WTC11 (cell line): ENCODE data around the gene SLC44A2. TPM values are rescaled to one million over a fixed set of nuclear protein-coding genes. Genes with fewer than 3 reads are reported as not detected.
A peak's percentile ranks its signal among the peaks of the same experiment; 100 is the strongest.

Experiments used
- ATAC-seq: fragments of 200-7000 bp; cut with Tn5 transposase; 2 replicates; pipeline ENCODE4 v1.10.0; 2021; ENCODE audit warnings: mild to moderate bottlenecking, moderate library complexity
- CTCF ChIA-PET: fragments of 300-600 bp; sonication (Branson Sonifier 250); formaldehyde crosslinking; loops from one replicate; lab custom pipeline; 2021; ENCODE audit warnings: antibody characterized with exemption; lab: Charles Lee
- POLR2A ChIA-PET: fragments of 350-600 bp; sonication (Branson Sonifier 250); formaldehyde crosslinking; loops from one replicate; lab custom pipeline; 2021; ENCODE audit warnings: antibody characterized with exemption; lab: Charles Lee
- DNase-seq: peaks from one replicate; pipeline ENCODE4 v3.0.0; 2021; ENCODE audit warnings: low spot score
- H3K27ac Mint-ChIP-seq: 2 replicates; pipeline ENCODE4 v1.8.0; 2021; ENCODE audit warnings: mixed read lengths
- H3K27me3 Mint-ChIP-seq: 2 replicates; pipeline ENCODE4 v1.8.0; 2021; ENCODE audit warnings: low read depth, mild to moderate bottlenecking, moderate library complexity, mixed read lengths
- H3K36me3 Mint-ChIP-seq: 2 replicates; pipeline ENCODE4 v1.8.0; 2021; ENCODE audit warnings: mixed read lengths
- H3K4me1 Mint-ChIP-seq: 2 replicates; pipeline ENCODE4 v1.8.0; 2022; ENCODE audit warnings: mixed read lengths
- H3K4me3 Mint-ChIP-seq: 2 replicates; pipeline ENCODE4 v1.8.0; 2021; ENCODE audit warnings: mild to moderate bottlenecking, moderate library complexity, mixed read lengths
- H3K9me3 Mint-ChIP-seq: 2 replicates; pipeline ENCODE4 v1.8.0; 2021; ENCODE audit warnings: mixed read lengths
- EMX1 ChIP-seq: fragments of 250-450 bp; sonication (Bioruptor Pico); IDR thresholded peaks from 2 replicates; pipeline ENCODE4 v1.8.0; 2021; ENCODE audit warnings: mild to moderate bottlenecking
- GTF2I ChIP-seq: fragments of 250-450 bp; sonication (Bioruptor Pico); conservative IDR thresholded peaks from 2 replicates; pipeline ENCODE4 v1.4.0; 2021; ENCODE audit warnings: mild to moderate bottlenecking
- OVOL2 ChIP-seq: fragments of 250-450 bp; sonication (Bioruptor Pico); IDR thresholded peaks from 2 replicates; pipeline ENCODE4 v1.9.0; 2021; ENCODE audit warnings: mild to moderate bottlenecking, borderline replicate concordance
- SOX15 ChIP-seq: fragments of 250-450 bp; sonication (Bioruptor Pico); IDR thresholded peaks from 2 replicates; pipeline ENCODE4 v1.9.0; 2021; ENCODE audit warnings: mild to moderate bottlenecking
- ZNF317 ChIP-seq: sonication (generic); formaldehyde crosslinking; IDR thresholded peaks from 2 replicates; pipeline ENCODE4 v1.8.1; 2023; ENCODE audit warnings: low read depth, mild to moderate bottlenecking, moderate library complexity, missing genetic modification reagents, borderline replicate concordance
- ZNF396 ChIP-seq: fragments of 250-450 bp; sonication (Bioruptor Pico); IDR thresholded peaks from 2 replicates; pipeline ENCODE4 v1.8.0; 2021; ENCODE audit warnings: mild to moderate bottlenecking, moderate library complexity, borderline replicate concordance
- ZNF671 ChIP-seq: fragments of 250-450 bp; sonication (Bioruptor Pico); IDR thresholded peaks from 2 replicates; pipeline ENCODE4 v1.8.0; 2021; ENCODE audit warnings: mild to moderate bottlenecking
- total RNA-seq: library from RNA; stranded (reverse); gene quantifications from 3 replicates; pipeline ENCODE4 v1.2.3, GENCODE V29; 2021
- TF ChIP-seq, protein P1 (sequence below): sonication (generic); formaldehyde crosslinking; IDR thresholded peaks from 2 replicates; pipeline ENCODE4 v1.8.1; 2023; ENCODE audit warnings: mild to moderate bottlenecking, missing genetic modification reagents
- TF ChIP-seq, protein P2 (sequence below): sonication (generic); formaldehyde crosslinking; conservative IDR thresholded peaks from 2 replicates; pipeline ENCODE4 v1.8.1; 2023; ENCODE audit warnings: mild to moderate bottlenecking, low read depth, missing genetic modification reagents, moderate library complexity
- TF ChIP-seq, protein P3 (sequence below): fragments of 250-450 bp; sonication (Bioruptor Pico); IDR thresholded peaks from 2 replicates; pipeline ENCODE4 v1.9.0; 2021; ENCODE audit warnings: mild to moderate bottlenecking
- TF ChIP-seq, protein P4 (sequence below): sonication (generic); formaldehyde crosslinking; IDR thresholded peaks from 2 replicates; pipeline ENCODE4 v1.8.1; 2023; ENCODE audit warnings: mild to moderate bottlenecking, missing genetic modification reagents, moderate library complexity
- TF ChIP-seq, protein P5 (sequence below): fragments of 250-450 bp; sonication (Bioruptor Pico); IDR thresholded peaks from 2 replicates; pipeline ENCODE4 v1.8.0; 2021; ENCODE audit warnings: mild to moderate bottlenecking
- TF ChIP-seq, protein P6 (sequence below): sonication (generic); formaldehyde crosslinking; IDR thresholded peaks from 2 replicates; pipeline ENCODE4 v1.8.0; 2022; ENCODE audit warnings: mild to moderate bottlenecking, missing genetic modification reagents
- TF ChIP-seq, protein P7 (sequence below): fragments of 250-450 bp; sonication (Bioruptor Pico); conservative IDR thresholded peaks from 2 replicates; pipeline ENCODE4 v1.9.0; 2021; ENCODE audit warnings: mild to moderate bottlenecking
- TF ChIP-seq, protein P8 (sequence below): sonication (generic); formaldehyde crosslinking; IDR thresholded peaks from 2 replicates; pipeline ENCODE4 v1.8.0; 2022; ENCODE audit warnings: mild to moderate bottlenecking, missing genetic modification reagents

The SLC44A2 gene
- total RNA-seq, 1 experiment from 2014 or later, result 109 TPM

DNA sequence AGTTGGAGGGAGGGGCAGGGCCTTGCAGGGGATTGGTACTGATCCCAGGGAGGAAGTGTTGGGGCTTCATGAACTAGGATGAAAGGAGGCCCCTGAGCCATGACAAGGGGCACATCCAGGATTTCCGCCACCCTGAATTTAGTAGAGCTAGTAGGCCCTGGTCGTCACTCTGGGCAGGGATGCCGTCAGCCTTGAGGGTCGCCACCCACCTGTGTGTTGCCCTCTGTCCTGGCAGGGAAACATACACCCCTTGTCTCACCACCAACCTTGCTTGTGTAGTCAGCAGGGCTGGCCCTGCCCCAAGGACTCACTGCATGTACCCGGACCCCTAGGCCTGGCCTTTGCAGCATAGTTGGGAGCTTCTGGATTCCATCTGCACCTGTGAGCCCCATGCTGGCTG is 66.5 kb downstream of the SLC44A2 start:
- ATAC-seq, result no peak
- no peak overlapping the region for H3K4me3 Mint-ChIP-seq
- peaks cover 22% of the 10 kb centered on the region for H3K4me1 Mint-ChIP-seq
- TF ChIP-seq ZNF396 (CRISPR knock-in tag) (no peak), OVOL2 (no peak), ZNF317 (CRISPR knock-in tag) (no peak), GTF2I (CRISPR knock-in tag) (no peak), EMX1 (CRISPR knock-in tag) (no peak), SOX15 (CRISPR knock-in tag) (no peak)
- TF ChIP-seq, protein P1, sequence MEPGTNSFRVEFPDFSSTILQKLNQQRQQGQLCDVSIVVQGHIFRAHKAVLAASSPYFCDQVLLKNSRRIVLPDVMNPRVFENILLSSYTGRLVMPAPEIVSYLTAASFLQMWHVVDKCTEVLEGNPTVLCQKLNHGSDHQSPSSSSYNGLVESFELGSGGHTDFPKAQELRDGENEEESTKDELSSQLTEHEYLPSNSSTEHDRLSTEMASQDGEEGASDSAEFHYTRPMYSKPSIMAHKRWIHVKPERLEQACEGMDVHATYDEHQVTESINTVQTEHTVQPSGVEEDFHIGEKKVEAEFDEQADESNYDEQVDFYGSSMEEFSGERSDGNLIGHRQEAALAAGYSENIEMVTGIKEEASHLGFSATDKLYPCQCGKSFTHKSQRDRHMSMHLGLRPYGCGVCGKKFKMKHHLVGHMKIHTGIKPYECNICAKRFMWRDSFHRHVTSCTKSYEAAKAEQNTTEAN (CRISPR knock-in tag), result no peak
- TF ChIP-seq, protein P2, sequence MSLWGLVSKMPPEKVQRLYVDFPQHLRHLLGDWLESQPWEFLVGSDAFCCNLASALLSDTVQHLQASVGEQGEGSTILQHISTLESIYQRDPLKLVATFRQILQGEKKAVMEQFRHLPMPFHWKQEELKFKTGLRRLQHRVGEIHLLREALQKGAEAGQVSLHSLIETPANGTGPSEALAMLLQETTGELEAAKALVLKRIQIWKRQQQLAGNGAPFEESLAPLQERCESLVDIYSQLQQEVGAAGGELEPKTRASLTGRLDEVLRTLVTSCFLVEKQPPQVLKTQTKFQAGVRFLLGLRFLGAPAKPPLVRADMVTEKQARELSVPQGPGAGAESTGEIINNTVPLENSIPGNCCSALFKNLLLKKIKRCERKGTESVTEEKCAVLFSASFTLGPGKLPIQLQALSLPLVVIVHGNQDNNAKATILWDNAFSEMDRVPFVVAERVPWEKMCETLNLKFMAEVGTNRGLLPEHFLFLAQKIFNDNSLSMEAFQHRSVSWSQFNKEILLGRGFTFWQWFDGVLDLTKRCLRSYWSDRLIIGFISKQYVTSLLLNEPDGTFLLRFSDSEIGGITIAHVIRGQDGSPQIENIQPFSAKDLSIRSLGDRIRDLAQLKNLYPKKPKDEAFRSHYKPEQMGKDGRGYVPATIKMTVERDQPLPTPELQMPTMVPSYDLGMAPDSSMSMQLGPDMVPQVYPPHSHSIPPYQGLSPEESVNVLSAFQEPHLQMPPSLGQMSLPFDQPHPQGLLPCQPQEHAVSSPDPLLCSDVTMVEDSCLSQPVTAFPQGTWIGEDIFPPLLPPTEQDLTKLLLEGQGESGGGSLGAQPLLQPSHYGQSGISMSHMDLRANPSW (CRISPR knock-in tag), result no peak
- TF ChIP-seq, all 79 proteins: peak for 0
- Mint-ChIP-seq H3K27me3 (no peaks in the 10 kb centered on the region), H3K36me3 (peaks cover 48% of the 10 kb centered on the region), H3K9me3 (no peaks in the 10 kb centered on the region), H3K27ac (peak overlapping the region; percentile 87)
- ChIA-PET CTCF (interaction anchor here (1.1 to 2.8 kb wide), 5 partner anchors 8 to 150 kb away, joined by 3 to 11 read pairs (median 6); partner anchors contain the start of gene DNM2), POLR2A (no interaction called here)
- DNase-seq, result no peak

DNA sequence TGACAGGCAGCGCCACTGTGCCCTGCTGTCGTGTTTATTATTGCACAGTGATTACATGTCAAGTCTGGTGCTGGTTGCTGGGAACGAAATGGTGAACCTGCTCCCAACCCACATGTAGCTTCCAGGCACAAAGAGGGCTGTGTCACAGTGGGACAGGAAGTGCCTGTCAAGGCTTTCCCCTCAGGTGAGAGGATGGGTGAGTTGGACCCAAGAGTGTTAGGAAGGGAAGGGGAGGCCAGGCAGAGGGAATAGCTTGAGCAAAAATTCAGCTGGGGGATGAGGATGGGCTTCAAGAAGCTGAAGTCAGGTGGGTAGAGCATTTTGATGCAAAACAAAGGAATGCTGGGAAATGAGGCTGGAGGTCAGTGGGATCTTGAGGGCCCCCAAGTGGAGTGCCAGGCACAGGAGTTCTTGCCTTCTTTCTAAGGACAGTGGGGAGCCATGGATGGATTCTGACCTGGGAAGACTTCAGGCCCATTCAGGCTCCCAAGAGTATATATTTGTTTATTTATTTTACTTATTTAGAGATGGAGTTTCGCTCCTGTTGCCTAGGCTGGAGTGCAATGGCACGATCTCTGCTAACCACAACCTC is 67.4 kb downstream of the SLC44A2 start:
- Mint-ChIP-seq H3K4me1 (peaks cover 22% of the 10 kb centered on the region), H3K27me3 (peaks cover 5% of the 10 kb centered on the region), H3K36me3 (peaks cover 41% of the 10 kb centered on the region), H3K27ac (peak overlapping the region; percentile 61), H3K4me3 (no peak overlapping the region), H3K9me3 (no peaks in the 10 kb centered on the region)
- CTCF ChIA-PET, result interaction anchor here (0.8 to 2.8 kb wide), 7 partner anchors 10 to 274 kb away, joined by 3 to 10 read pairs (median 4); partner anchors contain the start of gene DNM2
- POLR2A ChIA-PET, result no interaction called here
- ATAC-seq, result peak; percentile 0; the same call in 1 of the 2 replicates
- DNase-seq, result no peak
- TF ChIP-seq EMX1 (CRISPR knock-in tag) (peak; percentile 78; the same call in 1 of the 2 replicates), ZNF671 (0 out of 2 replicates have a peak, but pooled peaks have one; percentile 18)
- TF ChIP-seq, protein P3, sequence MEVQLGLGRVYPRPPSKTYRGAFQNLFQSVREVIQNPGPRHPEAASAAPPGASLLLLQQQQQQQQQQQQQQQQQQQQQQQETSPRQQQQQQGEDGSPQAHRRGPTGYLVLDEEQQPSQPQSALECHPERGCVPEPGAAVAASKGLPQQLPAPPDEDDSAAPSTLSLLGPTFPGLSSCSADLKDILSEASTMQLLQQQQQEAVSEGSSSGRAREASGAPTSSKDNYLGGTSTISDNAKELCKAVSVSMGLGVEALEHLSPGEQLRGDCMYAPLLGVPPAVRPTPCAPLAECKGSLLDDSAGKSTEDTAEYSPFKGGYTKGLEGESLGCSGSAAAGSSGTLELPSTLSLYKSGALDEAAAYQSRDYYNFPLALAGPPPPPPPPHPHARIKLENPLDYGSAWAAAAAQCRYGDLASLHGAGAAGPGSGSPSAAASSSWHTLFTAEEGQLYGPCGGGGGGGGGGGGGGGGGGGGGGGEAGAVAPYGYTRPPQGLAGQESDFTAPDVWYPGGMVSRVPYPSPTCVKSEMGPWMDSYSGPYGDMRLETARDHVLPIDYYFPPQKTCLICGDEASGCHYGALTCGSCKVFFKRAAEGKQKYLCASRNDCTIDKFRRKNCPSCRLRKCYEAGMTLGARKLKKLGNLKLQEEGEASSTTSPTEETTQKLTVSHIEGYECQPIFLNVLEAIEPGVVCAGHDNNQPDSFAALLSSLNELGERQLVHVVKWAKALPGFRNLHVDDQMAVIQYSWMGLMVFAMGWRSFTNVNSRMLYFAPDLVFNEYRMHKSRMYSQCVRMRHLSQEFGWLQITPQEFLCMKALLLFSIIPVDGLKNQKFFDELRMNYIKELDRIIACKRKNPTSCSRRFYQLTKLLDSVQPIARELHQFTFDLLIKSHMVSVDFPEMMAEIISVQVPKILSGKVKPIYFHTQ (CRISPR knock-in tag), result peak; percentile 84
- TF ChIP-seq, protein P4, sequence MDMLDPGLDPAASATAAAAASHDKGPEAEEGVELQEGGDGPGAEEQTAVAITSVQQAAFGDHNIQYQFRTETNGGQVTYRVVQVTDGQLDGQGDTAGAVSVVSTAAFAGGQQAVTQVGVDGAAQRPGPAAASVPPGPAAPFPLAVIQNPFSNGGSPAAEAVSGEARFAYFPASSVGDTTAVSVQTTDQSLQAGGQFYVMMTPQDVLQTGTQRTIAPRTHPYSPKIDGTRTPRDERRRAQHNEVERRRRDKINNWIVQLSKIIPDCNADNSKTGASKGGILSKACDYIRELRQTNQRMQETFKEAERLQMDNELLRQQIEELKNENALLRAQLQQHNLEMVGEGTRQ, result peak; percentile 31; the same call in 1 of the 2 replicates
- TF ChIP-seq, protein P5, sequence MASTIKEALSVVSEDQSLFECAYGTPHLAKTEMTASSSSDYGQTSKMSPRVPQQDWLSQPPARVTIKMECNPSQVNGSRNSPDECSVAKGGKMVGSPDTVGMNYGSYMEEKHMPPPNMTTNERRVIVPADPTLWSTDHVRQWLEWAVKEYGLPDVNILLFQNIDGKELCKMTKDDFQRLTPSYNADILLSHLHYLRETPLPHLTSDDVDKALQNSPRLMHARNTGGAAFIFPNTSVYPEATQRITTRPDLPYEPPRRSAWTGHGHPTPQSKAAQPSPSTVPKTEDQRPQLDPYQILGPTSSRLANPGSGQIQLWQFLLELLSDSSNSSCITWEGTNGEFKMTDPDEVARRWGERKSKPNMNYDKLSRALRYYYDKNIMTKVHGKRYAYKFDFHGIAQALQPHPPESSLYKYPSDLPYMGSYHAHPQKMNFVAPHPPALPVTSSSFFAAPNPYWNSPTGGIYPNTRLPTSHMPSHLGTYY, result 0 out of 2 replicates have a peak, but pooled peaks have one; percentile 46
- TF ChIP-seq, protein P6, sequence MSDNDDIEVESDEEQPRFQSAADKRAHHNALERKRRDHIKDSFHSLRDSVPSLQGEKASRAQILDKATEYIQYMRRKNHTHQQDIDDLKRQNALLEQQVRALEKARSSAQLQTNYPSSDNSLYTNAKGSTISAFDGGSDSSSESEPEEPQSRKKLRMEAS (CRISPR knock-in tag), result peak; percentile 41; the same call in 1 of the 2 replicates
- TF ChIP-seq, protein P7, sequence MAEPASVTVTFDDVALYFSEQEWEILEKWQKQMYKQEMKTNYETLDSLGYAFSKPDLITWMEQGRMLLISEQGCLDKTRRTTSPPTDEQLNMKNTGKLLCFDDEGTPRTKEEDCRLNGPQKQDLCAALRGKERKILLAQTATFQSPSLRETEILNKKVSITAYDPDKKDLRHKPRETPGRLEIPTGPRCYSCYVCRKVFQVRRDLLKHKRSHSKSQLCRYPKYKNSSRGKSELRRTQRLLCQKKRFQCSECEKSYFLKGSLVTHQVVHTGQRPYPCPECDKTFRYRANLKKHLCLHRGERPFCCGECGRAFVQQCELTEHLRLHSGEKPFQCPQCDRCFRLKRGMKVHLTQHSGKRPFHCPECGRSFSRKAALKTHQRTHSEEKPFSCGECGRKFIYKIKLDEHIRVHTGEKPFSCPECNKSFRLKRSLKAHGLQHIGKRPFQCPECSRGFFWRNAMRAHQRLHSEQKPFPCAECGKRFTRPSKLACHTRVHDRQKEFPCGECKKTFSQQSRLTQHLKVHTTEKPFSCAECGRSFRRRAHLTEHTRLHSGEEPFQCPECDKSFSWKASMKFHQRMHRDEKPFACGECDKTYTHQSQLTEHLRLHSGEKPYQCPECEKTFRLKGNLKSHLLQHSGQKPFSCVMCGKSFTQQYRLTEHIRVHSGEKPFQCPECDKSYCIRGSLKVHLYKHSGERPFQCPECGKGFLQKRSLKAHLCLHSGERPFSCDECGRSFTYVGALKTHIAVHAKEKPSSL (CRISPR knock-in tag), result peak; percentile 41; the same call in 1 of the 2 replicates
- TF ChIP-seq, protein P8, sequence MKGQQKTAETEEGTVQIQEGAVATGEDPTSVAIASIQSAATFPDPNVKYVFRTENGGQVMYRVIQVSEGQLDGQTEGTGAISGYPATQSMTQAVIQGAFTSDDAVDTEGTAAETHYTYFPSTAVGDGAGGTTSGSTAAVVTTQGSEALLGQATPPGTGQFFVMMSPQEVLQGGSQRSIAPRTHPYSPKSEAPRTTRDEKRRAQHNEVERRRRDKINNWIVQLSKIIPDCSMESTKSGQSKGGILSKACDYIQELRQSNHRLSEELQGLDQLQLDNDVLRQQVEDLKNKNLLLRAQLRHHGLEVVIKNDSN (CRISPR knock-in tag), result peak; percentile 32; the same call in 1 of the 2 replicates
